Coronary artery (tissue), 2 donors: Measurements from ENCODE around the gene FNDC8.
"Not testable (repeated sequence)": the region's sequence is repeated elsewhere in the genome, so short reads cannot be mapped to it uniquely, and the experiment has no call there.

Experiments
- DNase-seq: peaks from one replicate; pipeline ENCODE4 v3.0.0-alpha.2; 2017; ENCODE audit warnings: low spot score
- H3K27ac ChIP-seq, 2 donors: fragments of 200-600 bp; sonication (generic); one replicate each; pipeline ENCODE4 v1.5.1; 2016 to 2019
- H3K4me3 ChIP-seq: fragments of 200-600 bp; sonication (generic); 2 replicates; pipeline ENCODE4 v1.5.1; 2016; ENCODE audit warnings: mild to moderate bottlenecking, moderate library complexity
- TF ChIP-seq, protein P1 (sequence below): fragments of 200-600 bp; sonication (generic); IDR thresholded peaks from one replicate; pipeline ENCODE4 v1.5.1; 2019; ENCODE audit warnings: antibody characterized with exemption

FNDC8 gene

DNA sequence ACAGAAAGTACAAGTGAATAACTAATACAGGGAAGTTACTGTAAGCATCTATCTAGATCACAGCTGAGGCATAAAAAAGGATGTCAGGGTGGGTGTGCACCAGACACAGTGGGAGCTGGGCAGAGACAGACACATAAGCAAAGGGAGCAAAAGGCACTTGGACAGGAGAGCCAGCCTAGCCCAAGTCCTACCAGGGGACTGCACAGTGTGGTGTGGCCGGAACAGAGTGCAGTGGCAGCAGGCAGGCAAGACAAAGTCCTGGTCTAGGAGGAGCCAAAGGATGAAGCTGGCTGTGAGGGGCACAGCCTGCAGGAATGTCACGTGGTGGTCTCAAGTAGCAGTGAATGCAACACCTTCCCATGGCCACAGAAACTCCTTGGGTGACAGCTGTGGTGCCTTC, 23.6 kb upstream of the FNDC8 start:
- DNase-seq: no peak
- Histone ChIP-seq H3K4me3 (no peak overlapping the region), H3K27ac (no peak overlapping the region)
- TF ChIP-seq, protein P1, sequence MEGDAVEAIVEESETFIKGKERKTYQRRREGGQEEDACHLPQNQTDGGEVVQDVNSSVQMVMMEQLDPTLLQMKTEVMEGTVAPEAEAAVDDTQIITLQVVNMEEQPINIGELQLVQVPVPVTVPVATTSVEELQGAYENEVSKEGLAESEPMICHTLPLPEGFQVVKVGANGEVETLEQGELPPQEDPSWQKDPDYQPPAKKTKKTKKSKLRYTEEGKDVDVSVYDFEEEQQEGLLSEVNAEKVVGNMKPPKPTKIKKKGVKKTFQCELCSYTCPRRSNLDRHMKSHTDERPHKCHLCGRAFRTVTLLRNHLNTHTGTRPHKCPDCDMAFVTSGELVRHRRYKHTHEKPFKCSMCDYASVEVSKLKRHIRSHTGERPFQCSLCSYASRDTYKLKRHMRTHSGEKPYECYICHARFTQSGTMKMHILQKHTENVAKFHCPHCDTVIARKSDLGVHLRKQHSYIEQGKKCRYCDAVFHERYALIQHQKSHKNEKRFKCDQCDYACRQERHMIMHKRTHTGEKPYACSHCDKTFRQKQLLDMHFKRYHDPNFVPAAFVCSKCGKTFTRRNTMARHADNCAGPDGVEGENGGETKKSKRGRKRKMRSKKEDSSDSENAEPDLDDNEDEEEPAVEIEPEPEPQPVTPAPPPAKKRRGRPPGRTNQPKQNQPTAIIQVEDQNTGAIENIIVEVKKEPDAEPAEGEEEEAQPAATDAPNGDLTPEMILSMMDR: no peak

- Histone ChIP-seq H3K4me3 (no peak overlapping the region), H3K27ac (no peak overlapping the region)
- TF ChIP-seq, protein P1: no peak
- no peak for DNase-seq
These were observed 21.5 kb upstream of the FNDC8 start for GRCh38 chr17:35099908-35100307.

DNA sequence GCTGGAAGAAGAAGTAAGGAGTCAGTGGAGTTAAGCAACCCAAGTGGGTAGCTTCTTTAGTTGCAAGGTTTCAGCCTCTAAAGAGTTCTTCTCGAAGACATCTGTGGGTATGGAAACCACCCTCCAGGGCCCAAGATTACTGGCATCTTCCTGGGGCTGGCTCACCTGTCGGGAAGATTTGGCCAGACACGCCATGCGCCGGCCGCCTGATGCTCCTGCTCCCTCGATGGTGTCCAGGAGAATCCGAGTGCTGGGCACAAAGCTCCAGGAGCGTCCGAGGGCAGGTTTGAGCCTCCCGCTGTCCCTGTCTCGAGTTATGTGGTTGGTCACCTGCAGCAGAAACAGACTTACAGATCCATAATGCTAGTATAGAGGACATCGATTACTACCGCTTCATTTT, 20.4 kb upstream of the FNDC8 start:
- TF ChIP-seq, protein P1: no peak
- Histone ChIP-seq H3K4me3 (no peak overlapping the region), H3K27ac (no peak overlapping the region)
- DNase-seq: no peak

DNA sequence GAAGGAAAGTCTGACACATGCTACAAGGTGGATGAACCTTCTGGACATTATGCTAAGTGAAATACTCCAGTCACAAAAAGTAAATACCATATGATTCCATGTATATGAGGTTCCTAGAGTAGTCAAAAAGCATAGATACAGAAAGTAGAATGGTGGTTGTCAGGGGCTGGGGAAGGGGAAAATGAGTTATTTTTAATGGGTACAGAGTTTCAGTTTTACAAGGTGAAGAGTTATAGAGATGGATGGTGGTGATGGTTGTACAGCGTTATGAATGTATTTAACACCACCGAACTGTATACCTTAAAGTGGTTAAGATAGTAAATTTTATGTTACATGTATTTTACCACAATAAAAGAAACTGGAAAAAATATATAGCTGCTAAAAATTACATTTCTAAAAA, 19.7 kb upstream of the FNDC8 start:
- Histone ChIP-seq H3K4me3 (no peak overlapping the region), H3K27ac (no peak overlapping the region)
- TF ChIP-seq, protein P1: no peak
- no peak for DNase-seq

GRCh38 chr17:35103271-35103670, 18.1 kb upstream of the FNDC8 start:
- H3K4me3 ChIP-seq: no peak overlapping the region
- no peak overlapping the region for H3K27ac ChIP-seq
- DNase-seq: no peak
- TF ChIP-seq, protein P1: no peak

DNA sequence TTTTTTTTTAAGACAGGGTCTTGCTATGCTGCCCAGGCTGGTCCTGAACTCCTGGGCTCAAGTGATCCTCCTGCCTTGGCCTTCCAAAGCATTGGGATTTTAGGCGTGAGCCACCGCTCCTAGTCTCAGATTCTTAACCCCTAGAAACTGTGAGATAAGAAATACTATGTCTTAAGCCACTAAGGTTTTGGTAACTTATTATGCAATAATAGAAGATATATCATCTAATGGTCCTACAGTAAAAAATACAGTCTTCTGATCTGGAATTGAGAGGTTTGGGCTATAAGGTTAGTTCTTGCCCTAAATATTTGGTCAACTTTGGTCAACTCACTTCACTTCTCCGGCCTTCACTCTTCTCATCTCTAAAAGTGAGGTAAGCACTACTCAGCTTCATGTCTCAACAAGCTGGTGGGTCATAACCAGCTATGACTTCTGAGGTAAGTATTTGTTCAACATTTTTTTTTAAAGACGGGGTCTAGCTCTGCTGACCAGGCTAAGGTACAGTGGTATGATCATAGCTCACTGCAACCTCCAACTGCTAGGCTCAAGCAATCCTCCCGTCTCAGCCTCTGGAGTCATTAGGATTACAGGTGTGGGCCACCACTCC, 16.5 kb upstream of the FNDC8 start:
- no peak overlapping the region for H3K4me3 ChIP-seq
- TF ChIP-seq, protein P1: no peak
- H3K27ac ChIP-seq: no peak overlapping the region
- DNase-seq: no peak

DNA sequence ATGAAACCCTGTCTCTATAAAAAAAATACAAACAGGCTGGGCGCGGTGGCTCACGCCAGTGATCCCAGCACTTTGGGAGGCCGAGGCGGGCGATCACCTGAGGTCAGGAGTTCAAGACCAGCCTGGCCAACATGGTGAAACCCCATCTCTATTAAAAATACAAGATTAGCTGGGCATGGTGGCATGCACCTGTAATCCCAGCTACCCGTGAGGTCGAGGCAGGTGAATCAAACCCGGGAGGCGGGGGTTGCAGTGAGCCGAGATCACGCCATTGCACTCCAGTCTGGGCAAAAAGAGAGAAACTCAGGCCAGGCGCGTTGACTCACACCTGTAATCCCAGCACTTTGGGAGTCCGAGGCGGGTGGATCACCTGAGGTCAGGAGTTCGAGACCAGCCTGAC, 10.6 kb upstream of the FNDC8 start:
- H3K4me3 ChIP-seq, H3K27ac ChIP-seq, DNase-seq: not testable (repeated sequence)

DNA sequence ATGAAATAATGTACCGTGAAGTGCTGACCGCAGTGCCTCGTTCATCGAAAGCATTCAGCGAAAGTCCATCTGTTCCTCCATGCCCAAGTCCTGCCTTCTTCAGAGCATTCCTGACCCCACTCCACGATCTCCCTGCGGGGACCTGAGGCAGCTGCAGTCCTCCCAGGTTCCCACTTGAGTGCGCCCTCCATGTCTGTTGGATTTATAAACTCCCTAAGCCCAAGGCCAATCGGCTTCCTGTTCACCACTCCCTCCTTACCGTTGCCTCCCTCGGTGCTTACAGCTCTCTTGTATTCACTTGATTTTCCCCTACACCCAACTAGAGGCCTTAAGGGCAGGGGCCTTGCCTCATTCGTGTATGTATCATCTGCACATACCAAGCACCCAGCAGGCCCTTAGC, 4.6 kb upstream of the FNDC8 start:
- H3K27ac ChIP-seq: no peak overlapping the region
- TF ChIP-seq, protein P1: no peak
- no peak for DNase-seq
- no peak overlapping the region for H3K4me3 ChIP-seq
